HepG2 (cell line): ENCODE results near the gene FABP1. TPM values are rescaled to one million over a fixed set of nuclear protein-coding genes. Genes with fewer than 3 reads are reported as not detected.

ENCODE experiments used
- AGO2 ChIP-seq: fragments of 200-400 bp; formaldehyde crosslinking; optimal IDR thresholded peaks from 2 replicates; pipeline ENCODE3; 2017; ENCODE audit warnings: mild to moderate bottlenecking, low read depth, low read length, moderate library complexity
- ATF1 ChIP-seq: IDR thresholded peaks from 2 replicates; pipeline ENCODE4 v1.6.1; 2016; ENCODE audit warnings: mild to moderate bottlenecking, control low read depth
- CBX5 ChIP-seq: sonication (generic); formaldehyde crosslinking; IDR thresholded peaks from 2 replicates; pipeline ENCODE4 v1.4.0; 2020; ENCODE audit warnings: missing genetic modification reagents, borderline replicate concordance
- EEA1 ChIP-seq: sonication (generic); formaldehyde crosslinking; IDR thresholded peaks from 2 replicates; pipeline ENCODE4 v1.5.1; 2020; ENCODE audit warnings: mild to moderate bottlenecking, missing genetic modification reagents, borderline replicate concordance
- HNRNPUL1 ChIP-seq: fragments of 200-400 bp; formaldehyde crosslinking; IDR thresholded peaks from 2 replicates; pipeline ENCODE4 v1.6.1; 2017; ENCODE audit warnings: low read depth, mild to moderate bottlenecking, low read length, moderate library complexity
- KDM6A ChIP-seq: IDR thresholded peaks from 2 replicates; pipeline ENCODE4 v1.6.1; 2016; ENCODE audit warnings: low read depth
- NFE2L2 ChIP-seq: fragments of 150-350 bp; IDR thresholded peaks from 2 replicates; pipeline ENCODE4 v1.6.1; 2014; ENCODE audit warnings: low read length
- NR2F6 ChIP-seq, 2 experiments: IDR thresholded peaks; 2 replicates each; pipeline ENCODE4 v1.6.1; 2016; ENCODE audit warnings: antibody characterized with exemption in 1 of 2, mild to moderate bottlenecking in 1 of 2
- NR3C1 ChIP-seq: sonication (generic); formaldehyde crosslinking; IDR thresholded peaks from 2 replicates; pipeline ENCODE4 v1.4.0; 2020; ENCODE audit warnings: missing genetic modification reagents
- PLRG1 ChIP-seq: fragments of 450-650 bp; conservative IDR thresholded peaks from 2 replicates; pipeline ENCODE4 v1.6.1; 2016
- SOX5 ChIP-seq: IDR thresholded peaks from 2 replicates; pipeline ENCODE4 v1.6.1; 2016; ENCODE audit warnings: borderline replicate concordance
- TERF1 ChIP-seq: sonication (generic); formaldehyde crosslinking; IDR thresholded peaks from 2 replicates; pipeline ENCODE4 v1.8.0; 2022; ENCODE audit warnings: mild to moderate bottlenecking, missing genetic modification reagents, moderate library complexity
- XRCC5 ChIP-seq: fragments of 200-400 bp; formaldehyde crosslinking; optimal IDR thresholded peaks from 2 replicates; pipeline ENCODE3; 2017; ENCODE audit warnings: mild to moderate bottlenecking, low read length
- ZBTB7A ChIP-seq: sonication (generic); formaldehyde crosslinking; IDR thresholded peaks from 2 replicates; pipeline ENCODE4 v1.8.0; 2022; ENCODE audit warnings: mild to moderate bottlenecking, missing genetic modification reagents
- ZNF136 ChIP-seq: sonication (generic); formaldehyde crosslinking; IDR thresholded peaks from 2 replicates; pipeline ENCODE4 v1.8.1; 2022; ENCODE audit warnings: low read depth, mild to moderate bottlenecking, moderate library complexity, missing genetic modification reagents
- ZSCAN30 ChIP-seq: sonication (generic); formaldehyde crosslinking; IDR thresholded peaks from 2 replicates; pipeline ENCODE4 v1.5.0; 2020; ENCODE audit warnings: mild to moderate bottlenecking, missing genetic modification reagents
- polyA plus RNA-seq, 8 experiments: library from polyadenylated mRNA; depleted of rRNA in 3 of 8; stranded (reverse) in 7 of 8; unstranded in 1 of 8; fragments of >200 nt; fragmentation: Illumina TruSeq in 4 of 8; extraction: Trizol in 4 of 8; gene quantifications; 2 replicates each; pipeline versions ENCODE4 v1.2.1 to v1.2.3, GENCODE V29; 2011 to 2016; ENCODE audit warnings: low read depth in 4 of 8, missing spikeins in 1 of 8, mixed read lengths in 1 of 8; ENCODE audit not compliant: insufficient read depth in 1 of 8
- total RNA-seq, 5 experiments: library from RNA; depleted of rRNA; stranded (reverse); fragments of >200 nt; fragmentation: Illumina TruSeq; extraction: Trizol; gene quantifications; 2 replicates each; pipeline ENCODE4 v1.2.3, GENCODE V29; 2016; ENCODE audit warnings: low read depth in 1 of 5
- TF ChIP-seq, protein P1 (sequence below): sonication (generic); formaldehyde crosslinking; IDR thresholded peaks from 2 replicates; pipeline ENCODE4 v1.9.0; 2021; ENCODE audit warnings: missing genetic modification reagents, mild to moderate bottlenecking, borderline replicate concordance
- TF ChIP-seq, protein P2 (sequence below): sonication (generic); formaldehyde crosslinking; IDR thresholded peaks from 2 replicates; pipeline ENCODE4 v1.4.0; 2020; ENCODE audit warnings: mild to moderate bottlenecking, low read depth, missing genetic modification reagents
- TF ChIP-seq, protein P3 (sequence below): sonication (generic); formaldehyde crosslinking; IDR thresholded peaks from 2 replicates; pipeline ENCODE4 v1.5.0; 2020; ENCODE audit warnings: mild to moderate bottlenecking, missing genetic modification reagents
- TF ChIP-seq, protein P4 (sequence below): sonication (generic); formaldehyde crosslinking; IDR thresholded peaks from 2 replicates; pipeline ENCODE4 v1.5.1; 2020; ENCODE audit warnings: missing genetic modification reagents, mild to moderate bottlenecking, borderline replicate concordance
- TF ChIP-seq, protein P5 (sequence below): sonication (generic); formaldehyde crosslinking; IDR thresholded peaks from 2 replicates; pipeline ENCODE4 v1.4.0; 2020; ENCODE audit warnings: missing genetic modification reagents

FABP1 gene
- total and polyA plus RNA-seq, 2 of the 13 experiments (the other 11 are each of a cell fraction or from before 2014, with no cell fraction given), result 644 to 1,608 TPM

DNA sequence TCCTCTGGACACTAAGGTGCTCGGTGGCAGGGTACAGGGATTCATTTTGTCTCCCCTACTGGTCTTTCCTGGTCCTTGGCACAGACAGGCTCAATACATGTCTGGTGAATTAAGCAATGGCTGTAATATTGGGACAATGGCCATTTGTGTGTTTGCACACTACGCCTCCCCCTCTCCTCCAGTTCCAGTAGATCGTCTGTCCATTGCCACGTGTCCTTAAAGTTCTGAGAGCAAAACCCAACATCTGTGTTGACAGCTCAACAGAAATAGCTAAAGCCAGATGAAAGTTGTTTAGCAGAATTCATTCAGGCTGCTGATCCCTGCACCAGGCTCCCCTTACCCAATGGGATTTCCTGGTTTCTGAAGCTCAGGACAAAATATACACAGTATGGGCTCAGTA, 9.0 kb upstream of the FABP1 start (continued):
- no peak for TF ChIP-seq NR3C1
- TF ChIP-seq, protein P1, sequence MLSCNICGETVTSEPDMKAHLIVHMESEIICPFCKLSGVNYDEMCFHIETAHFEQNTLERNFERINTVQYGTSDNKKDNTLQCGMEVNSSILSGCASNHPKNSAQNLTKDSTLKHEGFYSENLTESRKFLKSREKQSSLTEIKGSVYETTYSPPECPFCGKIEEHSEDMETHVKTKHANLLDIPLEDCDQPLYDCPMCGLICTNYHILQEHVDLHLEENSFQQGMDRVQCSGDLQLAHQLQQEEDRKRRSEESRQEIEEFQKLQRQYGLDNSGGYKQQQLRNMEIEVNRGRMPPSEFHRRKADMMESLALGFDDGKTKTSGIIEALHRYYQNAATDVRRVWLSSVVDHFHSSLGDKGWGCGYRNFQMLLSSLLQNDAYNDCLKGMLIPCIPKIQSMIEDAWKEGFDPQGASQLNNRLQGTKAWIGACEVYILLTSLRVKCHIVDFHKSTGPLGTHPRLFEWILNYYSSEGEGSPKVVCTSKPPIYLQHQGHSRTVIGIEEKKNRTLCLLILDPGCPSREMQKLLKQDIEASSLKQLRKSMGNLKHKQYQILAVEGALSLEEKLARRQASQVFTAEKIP (CRISPR knock-in tag), result no peak
- TF ChIP-seq PLRG1, result no peak
- TF ChIP-seq ATF1 (CRISPR knock-in tag), result no peak
- TF ChIP-seq, protein P2, sequence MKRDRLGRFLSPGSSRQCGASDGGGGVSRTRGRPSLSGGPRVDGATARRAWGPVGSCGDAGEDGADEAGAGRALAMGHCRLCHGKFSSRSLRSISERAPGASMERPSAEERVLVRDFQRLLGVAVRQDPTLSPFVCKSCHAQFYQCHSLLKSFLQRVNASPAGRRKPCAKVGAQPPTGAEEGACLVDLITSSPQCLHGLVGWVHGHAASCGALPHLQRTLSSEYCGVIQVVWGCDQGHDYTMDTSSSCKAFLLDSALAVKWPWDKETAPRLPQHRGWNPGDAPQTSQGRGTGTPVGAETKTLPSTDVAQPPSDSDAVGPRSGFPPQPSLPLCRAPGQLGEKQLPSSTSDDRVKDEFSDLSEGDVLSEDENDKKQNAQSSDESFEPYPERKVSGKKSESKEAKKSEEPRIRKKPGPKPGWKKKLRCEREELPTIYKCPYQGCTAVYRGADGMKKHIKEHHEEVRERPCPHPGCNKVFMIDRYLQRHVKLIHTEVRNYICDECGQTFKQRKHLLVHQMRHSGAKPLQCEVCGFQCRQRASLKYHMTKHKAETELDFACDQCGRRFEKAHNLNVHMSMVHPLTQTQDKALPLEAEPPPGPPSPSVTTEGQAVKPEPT (CRISPR knock-in tag), result no peak
- peak; percentile 87; the same call in 1 of the 2 replicates for TF ChIP-seq SOX5
- peak; percentile 55; the same call in 1 of the 2 replicates for TF ChIP-seq NR2F6 (IDR thresholded peaks at IDR 0.05)
- TF ChIP-seq NR2F6 (CRISPR knock-in tag; IDR thresholded peaks at IDR 0.05), result peak; percentile 74; the same call in 1 of the 2 replicates
- TF ChIP-seq TERF1 (CRISPR knock-in tag), result no peak
- TF ChIP-seq, protein P3, sequence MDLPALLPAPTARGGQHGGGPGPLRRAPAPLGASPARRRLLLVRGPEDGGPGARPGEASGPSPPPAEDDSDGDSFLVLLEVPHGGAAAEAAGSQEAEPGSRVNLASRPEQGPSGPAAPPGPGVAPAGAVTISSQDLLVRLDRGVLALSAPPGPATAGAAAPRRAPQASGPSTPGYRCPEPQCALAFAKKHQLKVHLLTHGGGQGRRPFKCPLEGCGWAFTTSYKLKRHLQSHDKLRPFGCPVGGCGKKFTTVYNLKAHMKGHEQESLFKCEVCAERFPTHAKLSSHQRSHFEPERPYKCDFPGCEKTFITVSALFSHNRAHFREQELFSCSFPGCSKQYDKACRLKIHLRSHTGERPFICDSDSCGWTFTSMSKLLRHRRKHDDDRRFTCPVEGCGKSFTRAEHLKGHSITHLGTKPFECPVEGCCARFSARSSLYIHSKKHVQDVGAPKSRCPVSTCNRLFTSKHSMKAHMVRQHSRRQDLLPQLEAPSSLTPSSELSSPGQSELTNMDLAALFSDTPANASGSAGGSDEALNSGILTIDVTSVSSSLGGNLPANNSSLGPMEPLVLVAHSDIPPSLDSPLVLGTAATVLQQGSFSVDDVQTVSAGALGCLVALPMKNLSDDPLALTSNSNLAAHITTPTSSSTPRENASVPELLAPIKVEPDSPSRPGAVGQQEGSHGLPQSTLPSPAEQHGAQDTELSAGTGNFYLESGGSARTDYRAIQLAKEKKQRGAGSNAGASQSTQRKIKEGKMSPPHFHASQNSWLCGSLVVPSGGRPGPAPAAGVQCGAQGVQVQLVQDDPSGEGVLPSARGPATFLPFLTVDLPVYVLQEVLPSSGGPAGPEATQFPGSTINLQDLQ (CRISPR knock-in tag), result no peak
- TF ChIP-seq HNRNPUL1, result no peak
- no peak for TF ChIP-seq XRCC5
- no peak for TF ChIP-seq ZNF136
- no peak for TF ChIP-seq ZSCAN30 (CRISPR knock-in tag)
- TF ChIP-seq NFE2L2, result no peak
- no peak for TF ChIP-seq AGO2
- TF ChIP-seq, protein P4, sequence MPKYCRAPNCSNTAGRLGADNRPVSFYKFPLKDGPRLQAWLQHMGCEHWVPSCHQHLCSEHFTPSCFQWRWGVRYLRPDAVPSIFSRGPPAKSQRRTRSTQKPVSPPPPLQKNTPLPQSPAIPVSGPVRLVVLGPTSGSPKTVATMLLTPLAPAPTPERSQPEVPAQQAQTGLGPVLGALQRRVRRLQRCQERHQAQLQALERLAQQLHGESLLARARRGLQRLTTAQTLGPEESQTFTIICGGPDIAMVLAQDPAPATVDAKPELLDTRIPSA, result no peak
- TF ChIP-seq, protein P5, sequence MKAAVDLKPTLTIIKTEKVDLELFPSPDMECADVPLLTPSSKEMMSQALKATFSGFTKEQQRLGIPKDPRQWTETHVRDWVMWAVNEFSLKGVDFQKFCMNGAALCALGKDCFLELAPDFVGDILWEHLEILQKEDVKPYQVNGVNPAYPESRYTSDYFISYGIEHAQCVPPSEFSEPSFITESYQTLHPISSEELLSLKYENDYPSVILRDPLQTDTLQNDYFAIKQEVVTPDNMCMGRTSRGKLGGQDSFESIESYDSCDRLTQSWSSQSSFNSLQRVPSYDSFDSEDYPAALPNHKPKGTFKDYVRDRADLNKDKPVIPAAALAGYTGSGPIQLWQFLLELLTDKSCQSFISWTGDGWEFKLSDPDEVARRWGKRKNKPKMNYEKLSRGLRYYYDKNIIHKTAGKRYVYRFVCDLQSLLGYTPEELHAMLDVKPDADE (CRISPR knock-in tag), result no peak
- TF ChIP-seq ZBTB7A (CRISPR knock-in tag), result no peak
- no peak; the same call in 1 of the 2 replicates for TF ChIP-seq KDM6A
- no peak for TF ChIP-seq EEA1 (CRISPR knock-in tag)
- TF ChIP-seq CBX5, result 0 out of 2 replicates have a peak, but pooled peaks have one; percentile 36
